Lung (tissue), 12 donors: ENCODE results near the gene GJD3. TPM values are rescaled to one million over a fixed set of nuclear protein-coding genes. Genes with fewer than 3 reads are reported as not detected.

ENCODE experiments used
- ATAC-seq: fragments of 200-7000 bp; cut with Tn5 transposase; one replicate; pipeline ENCODE4 v1.9.1; 2020; ENCODE audit warnings: moderate number of reproducible peaks; ENCODE audit not compliant: insufficient read depth, low FRiP score
- DNase-seq, 3 donors: peaks; one replicate each; pipeline ENCODE4 v3.0.0-alpha.2; 2013 to 2017
- H3K27ac ChIP-seq, 2 donors: one replicate each; pipeline ENCODE4 v1.5.1; 2013; ENCODE audit warnings: mild to moderate bottlenecking in 2 of 2, moderate library complexity in 2 of 2, control low read depth in 1 of 2, inconsistent platforms in 1 of 2, low read depth in 1 of 2, low read length in 1 of 2
- H3K27me3 ChIP-seq, 3 donors: one replicate each; pipeline ENCODE4 v1.5.1; 2013; ENCODE audit warnings: low read length in 2 of 3; ENCODE audit not compliant: control insufficient read depth in 3 of 3, insufficient read depth in 3 of 3
- H3K36me3 ChIP-seq, 4 donors: one replicate each; pipeline ENCODE4 v1.5.1; 2013; ENCODE audit warnings: low read length in 4 of 4, mild to moderate bottlenecking in 1 of 4, moderate library complexity in 1 of 4; ENCODE audit not compliant: control insufficient read depth in 4 of 4, insufficient read depth in 4 of 4
- H3K4me1 ChIP-seq, 5 donors: one replicate each; pipeline ENCODE4 v1.5.1; 2013; ENCODE audit warnings: low read length in 5 of 5, mild to moderate bottlenecking in 2 of 5, moderate library complexity in 1 of 5; ENCODE audit not compliant: control insufficient read depth in 5 of 5, insufficient read depth in 5 of 5
- H3K4me3 ChIP-seq: one replicate; pipeline ENCODE4 v1.5.1; 2013; ENCODE audit warnings: mild to moderate bottlenecking, control low read depth, moderate library complexity
- H3K9ac ChIP-seq, 2 donors: one replicate each; pipeline ENCODE4 v1.5.1; 2013; ENCODE audit warnings: low read length in 2 of 2, control low read depth in 1 of 2; ENCODE audit not compliant: insufficient read depth in 1 of 2
- H3K9me3 ChIP-seq, 4 donors: one replicate each; pipeline ENCODE4 v1.5.1; 2013; ENCODE audit warnings: low read length in 3 of 4, mild to moderate bottlenecking in 1 of 4, moderate library complexity in 1 of 4; ENCODE audit not compliant: control insufficient read depth in 4 of 4, insufficient read depth in 3 of 4
- WGBS, 2 donors: extraction: QIAGEN DNeasy Blood & Tissue Kit; methylation state at CpG; one replicate each; pipeline ENCODE4 v1.1.7; 2013; 5-methylcytosine and 5-hydroxymethylcytosine counted together
- polyA plus RNA-seq, 2 donors: library from polyadenylated mRNA; stranded (reverse); fragments of 200-250 nt; gene quantifications; one replicate each; pipeline ENCODE4 v1.2.1, GENCODE V29; 2013
- total RNA-seq, 2 donors: library from RNA; depleted of rRNA in 1 of 2; stranded (reverse); fragments of >200 nt in 1 of 2; gene quantifications; one replicate each; pipeline ENCODE4 v1.2.1, GENCODE V29; 2014 to 2021
- TF ChIP-seq, protein P1 (sequence below): IDR thresholded peaks from 2 replicates; pipeline ENCODE4 v1.5.1; 2012; ENCODE audit warnings: mild to moderate bottlenecking; ENCODE audit errors: control extremely low read depth, extremely low read depth
- donor health status: control.
- donor health status: control.
- donor health status: Bipolar disorder and iron deficiency.
- donor health status: healthy.
- donor health status: DM: yes; HTN: yes; CAD: no.

GJD3 gene
- total and polyA plus RNA-seq, 4 donors, result 0.53 to 3.6 (median 1.4) TPM; not detected in 1

DNA sequence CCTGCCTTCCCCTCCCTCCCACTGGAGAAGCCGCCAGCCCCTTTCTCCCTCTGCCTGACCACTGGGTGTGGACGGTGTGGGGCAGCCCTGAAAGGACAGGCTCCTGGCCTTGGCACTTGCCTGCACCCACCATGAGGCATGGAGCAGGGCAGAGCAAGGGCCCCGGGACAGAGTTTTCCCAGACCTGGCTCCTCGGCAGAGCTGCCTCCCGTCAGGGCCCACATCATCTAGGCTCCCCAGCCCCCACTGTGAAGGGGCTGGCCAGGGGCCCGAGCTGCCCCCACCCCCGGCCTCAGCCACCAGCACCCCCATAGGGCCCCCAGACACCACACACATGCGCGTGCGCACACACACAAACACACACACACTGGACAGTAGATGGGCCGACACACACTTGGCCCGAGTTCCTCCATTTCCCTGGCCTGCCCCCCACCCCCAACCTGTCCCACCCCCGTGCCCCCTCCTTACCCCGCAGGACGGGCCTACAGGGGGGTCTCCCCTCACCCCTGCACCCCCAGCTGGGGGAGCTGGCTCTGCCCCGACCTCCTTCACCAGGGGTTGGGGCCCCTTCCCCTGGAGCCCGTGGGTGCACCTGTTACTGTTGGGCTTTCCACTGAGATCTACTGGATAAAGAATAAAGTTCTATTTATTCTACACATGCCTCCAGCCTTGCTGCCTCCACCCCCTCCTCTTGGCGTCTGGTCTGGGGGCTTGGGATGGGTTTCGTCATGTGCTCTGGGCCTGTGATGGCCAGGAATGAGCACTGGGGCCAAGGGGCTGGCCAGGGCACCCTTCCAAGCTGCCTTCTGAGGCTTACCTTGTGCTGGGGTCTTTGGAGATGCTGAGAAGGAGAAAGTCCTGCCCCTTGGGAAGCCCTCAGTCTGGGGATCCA lies 7.3 kb downstream of the GJD3 start:
- TF ChIP-seq, protein P1, sequence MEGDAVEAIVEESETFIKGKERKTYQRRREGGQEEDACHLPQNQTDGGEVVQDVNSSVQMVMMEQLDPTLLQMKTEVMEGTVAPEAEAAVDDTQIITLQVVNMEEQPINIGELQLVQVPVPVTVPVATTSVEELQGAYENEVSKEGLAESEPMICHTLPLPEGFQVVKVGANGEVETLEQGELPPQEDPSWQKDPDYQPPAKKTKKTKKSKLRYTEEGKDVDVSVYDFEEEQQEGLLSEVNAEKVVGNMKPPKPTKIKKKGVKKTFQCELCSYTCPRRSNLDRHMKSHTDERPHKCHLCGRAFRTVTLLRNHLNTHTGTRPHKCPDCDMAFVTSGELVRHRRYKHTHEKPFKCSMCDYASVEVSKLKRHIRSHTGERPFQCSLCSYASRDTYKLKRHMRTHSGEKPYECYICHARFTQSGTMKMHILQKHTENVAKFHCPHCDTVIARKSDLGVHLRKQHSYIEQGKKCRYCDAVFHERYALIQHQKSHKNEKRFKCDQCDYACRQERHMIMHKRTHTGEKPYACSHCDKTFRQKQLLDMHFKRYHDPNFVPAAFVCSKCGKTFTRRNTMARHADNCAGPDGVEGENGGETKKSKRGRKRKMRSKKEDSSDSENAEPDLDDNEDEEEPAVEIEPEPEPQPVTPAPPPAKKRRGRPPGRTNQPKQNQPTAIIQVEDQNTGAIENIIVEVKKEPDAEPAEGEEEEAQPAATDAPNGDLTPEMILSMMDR, result no peak
- no peak overlapping the region for H3K4me3 ChIP-seq
- no peak for DNase-seq
- H3K27ac ChIP-seq, result peak overlapping the region in 1 of 2 donors; percentile 52
- no peak for ATAC-seq
- no peaks in the 10 kb centered on the region for H3K9me3 ChIP-seq
- peaks cover 0 to 31% (median 19%) of the 10 kb centered on the region in 4 donors for H3K36me3 ChIP-seq
- H3K9ac ChIP-seq, result no peak overlapping the region
- H3K27me3 ChIP-seq, result peaks cover 0 to 15% (median 15%) of the 10 kb centered on the region in 3 donors
- H3K4me1 ChIP-seq, result peaks cover 0 to 21% (median 4%) of the 10 kb centered on the region in 5 donors
- WGBS, 2 donors, result 74 to 78% methylated on average over 18 to 19 of the region's 19 CpGs

DNA sequence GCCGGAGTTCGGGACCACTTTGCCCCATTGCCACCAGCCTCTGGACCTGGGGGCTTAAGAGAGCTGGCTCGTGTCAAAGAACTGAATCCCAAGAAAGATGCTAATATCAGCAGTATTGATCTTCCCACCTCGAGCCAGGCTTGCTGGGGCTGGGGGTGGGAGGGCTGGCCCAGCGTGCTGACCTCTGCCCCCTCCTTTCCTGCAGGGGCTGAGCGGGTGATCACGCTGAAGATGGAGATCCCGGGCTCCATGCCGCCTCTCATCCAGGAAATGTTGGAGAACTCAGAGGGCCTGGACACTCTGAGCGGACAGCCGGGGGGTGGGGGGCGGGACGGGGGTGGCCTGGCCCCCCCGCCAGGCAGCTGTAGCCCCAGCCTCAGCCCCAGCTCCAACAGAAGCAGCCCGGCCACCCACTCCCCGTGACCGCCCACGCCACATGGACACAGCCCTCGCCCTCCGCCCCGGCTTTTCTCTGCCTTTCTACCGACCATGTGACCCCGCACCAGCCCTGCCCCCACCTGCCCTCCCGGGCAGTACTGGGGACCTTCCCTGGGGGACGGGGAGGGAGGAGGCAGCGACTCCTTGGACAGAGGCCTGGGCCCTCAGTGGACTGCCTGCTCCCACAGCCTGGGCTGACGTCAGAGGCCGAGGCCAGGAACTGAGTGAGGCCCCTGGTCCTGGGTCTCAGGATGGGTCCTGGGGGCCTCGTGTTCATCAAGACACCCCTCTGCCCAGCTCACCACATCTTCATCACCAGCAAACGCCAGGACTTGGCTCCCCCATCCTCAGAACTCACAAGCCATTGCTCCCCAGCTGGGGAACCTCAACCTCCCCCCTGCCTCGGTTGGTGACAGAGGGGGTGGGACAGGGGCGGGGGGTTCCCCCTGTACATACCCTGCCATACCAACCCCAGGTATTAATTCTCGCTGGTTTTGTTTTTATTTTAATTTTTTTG lies 8.5 kb downstream of the GJD3 start:
- no peaks in the 10 kb centered on the region for H3K9me3 ChIP-seq
- no peak overlapping the region for H3K4me3 ChIP-seq
- TF ChIP-seq, protein P1, result no peak
- no peak overlapping the region for H3K9ac ChIP-seq
- peaks cover 0 to 6% (median 6%) of the 10 kb centered on the region in 3 donors for H3K27me3 ChIP-seq
- H3K4me1 ChIP-seq, result peaks cover 0 to 29% (median 8%) of the 10 kb centered on the region in 5 donors
- DNase-seq (no peak), ATAC-seq (no peak)
- peaks cover 0 to 42% (median 20%) of the 10 kb centered on the region in 4 donors for H3K36me3 ChIP-seq
- no peak overlapping the region for H3K27ac ChIP-seq
- 71 to 78% methylated on average over 32 to 33 of the region's 33 CpGs for WGBS, 2 donors

DNA sequence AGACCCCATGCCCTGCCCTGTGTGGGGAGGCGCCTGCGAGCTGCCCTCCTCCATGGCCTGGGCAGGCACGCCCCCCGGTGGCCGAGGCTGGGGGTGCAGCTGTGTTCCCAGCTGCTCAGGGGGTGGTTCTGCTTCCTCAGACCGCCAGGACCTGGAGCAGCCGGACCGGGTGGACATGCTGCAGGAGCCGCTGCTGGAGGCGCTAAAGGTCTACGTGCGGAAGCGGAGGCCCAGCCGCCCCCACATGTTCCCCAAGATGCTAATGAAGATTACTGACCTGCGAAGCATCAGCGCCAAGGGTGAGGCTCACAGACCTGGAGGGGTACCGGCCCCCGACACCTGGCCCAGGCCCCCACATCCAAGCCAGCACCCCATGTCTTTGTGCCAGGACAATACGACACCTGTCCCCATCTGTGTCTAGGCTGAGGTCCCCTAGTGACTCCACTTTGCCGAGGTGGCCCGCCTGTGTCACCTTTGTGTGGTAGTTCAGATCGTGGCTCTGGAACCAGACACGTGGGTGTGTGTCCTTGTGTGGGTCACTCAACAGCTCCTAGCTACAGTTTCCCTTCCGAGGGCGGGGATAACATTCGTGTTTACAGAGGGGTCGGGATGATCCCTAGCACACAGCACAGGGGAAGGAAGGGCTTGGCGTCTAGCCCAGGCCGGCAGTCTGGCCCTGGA lies 9.3 kb downstream of the GJD3 start:
- Histone ChIP-seq H3K36me3 (peaks cover 0 to 49% (median 20%) of the 10 kb centered on the region in 4 donors), H3K9ac (no peak overlapping the region), H3K27ac (peak overlapping the region in 1 of 2 donors; percentile 2), H3K4me1 (peaks cover 0 to 36% (median 10%) of the 10 kb centered on the region in 5 donors), H3K27me3 (no peaks in the 10 kb centered on the region), H3K4me3 (no peak overlapping the region), H3K9me3 (no peaks in the 10 kb centered on the region)
- TF ChIP-seq, protein P1, result peak; percentile 93
- WGBS, 2 donors, result 49% methylated on average over 29 of the region's 29 CpGs
- DNase-seq (peak; percentile 70 to 83 (median 74)), ATAC-seq (peak; percentile 38)
